ENCODE measurements around the gene GCNT2.

GRCh38 chr6:10541591-10541990 lies 20.4 kb downstream of the GCNT2 start:
- no peak for TF ChIP-seq EZH2 (IDR thresholded peaks at IDR 0.05)
- no peak for TF ChIP-seq POLR2AphosphoS5 (IDR thresholded peaks at IDR 0.05; ENCODE audit: borderline replicate concordance, low read depth, low read length)
- TF ChIP-seq FOXP2 (optimal IDR thresholded peaks at IDR 0.05; ENCODE audit: control extremely low read depth, extremely low read length, insufficient read depth) = no peak
